Peyer's patch (tissue), 4 donors: ENCODE results near the gene IL1RL2. TPM values are rescaled to one million over a fixed set of nuclear protein-coding genes. Genes with fewer than 3 reads are reported as not detected.

ENCODE experiments used
- DNase-seq, 3 donors: peaks; one replicate each; pipeline ENCODE4 v3.0.0-alpha.2; 2017 to 2019
- H3K27ac ChIP-seq, 4 donors: fragments of 200-600 bp; sonication (generic); one replicate each; pipeline ENCODE4 v1.5.1; 2016 to 2019
- H3K27me3 ChIP-seq, 2 donors: fragments of 200-600 bp; sonication (generic); one replicate each; pipeline ENCODE4 v1.5.1; 2019
- H3K36me3 ChIP-seq, 3 donors: fragments of 200-600 bp; sonication (generic); one replicate each; pipeline ENCODE4 v1.5.1; 2016 to 2019
- H3K4me1 ChIP-seq, 4 donors: fragments of 200-600 bp; sonication (generic); one replicate each; pipeline ENCODE4 v1.5.1; 2016 to 2019
- H3K4me3 ChIP-seq, 4 donors: fragments of 200-600 bp; sonication (generic); 1 replicate in 3 of 4; 2 replicates in 1 of 4; pipeline ENCODE4 v1.5.1; 2016 to 2019; ENCODE audit warnings: mild to moderate bottlenecking in 1 of 4
- H3K9me3 ChIP-seq, 4 donors: fragments of 200-600 bp; sonication (generic); one replicate each; pipeline ENCODE4 v1.5.1; 2016 to 2019; ENCODE audit warnings: mild to moderate bottlenecking in 1 of 4
- POLR2A ChIP-seq, 2 donors: fragments of 450-650 bp; IDR thresholded peaks; one replicate each; pipeline ENCODE4 v1.5.1; 2017; ENCODE audit warnings: antibody characterized with exemption in 2 of 2, mild to moderate bottlenecking in 2 of 2, moderate library complexity in 2 of 2
- total RNA-seq, 4 donors: library from RNA; depleted of rRNA; stranded (reverse); fragments of >200 nt; gene quantifications; one replicate each; pipeline ENCODE4 v1.1.0, GENCODE V29; 2016
- TF ChIP-seq, protein P1 (sequence below), 6 experiments: fragments of 450-650 bp in 4 of 6; fragments of 200-600 bp in 2 of 6; sonication (generic) in 1 of 6; IDR thresholded peaks; one replicate each; pipeline ENCODE4 v1.5.1; 2017 to 2019; ENCODE audit warnings: antibody characterized with exemption in 6 of 6, mild to moderate bottlenecking in 3 of 6, moderate library complexity in 1 of 6

The IL1RL2 gene
- total RNA-seq, 4 donors from 2014 or later, result 0.57 to 2.5 TPM; not detected in 2

DNA sequence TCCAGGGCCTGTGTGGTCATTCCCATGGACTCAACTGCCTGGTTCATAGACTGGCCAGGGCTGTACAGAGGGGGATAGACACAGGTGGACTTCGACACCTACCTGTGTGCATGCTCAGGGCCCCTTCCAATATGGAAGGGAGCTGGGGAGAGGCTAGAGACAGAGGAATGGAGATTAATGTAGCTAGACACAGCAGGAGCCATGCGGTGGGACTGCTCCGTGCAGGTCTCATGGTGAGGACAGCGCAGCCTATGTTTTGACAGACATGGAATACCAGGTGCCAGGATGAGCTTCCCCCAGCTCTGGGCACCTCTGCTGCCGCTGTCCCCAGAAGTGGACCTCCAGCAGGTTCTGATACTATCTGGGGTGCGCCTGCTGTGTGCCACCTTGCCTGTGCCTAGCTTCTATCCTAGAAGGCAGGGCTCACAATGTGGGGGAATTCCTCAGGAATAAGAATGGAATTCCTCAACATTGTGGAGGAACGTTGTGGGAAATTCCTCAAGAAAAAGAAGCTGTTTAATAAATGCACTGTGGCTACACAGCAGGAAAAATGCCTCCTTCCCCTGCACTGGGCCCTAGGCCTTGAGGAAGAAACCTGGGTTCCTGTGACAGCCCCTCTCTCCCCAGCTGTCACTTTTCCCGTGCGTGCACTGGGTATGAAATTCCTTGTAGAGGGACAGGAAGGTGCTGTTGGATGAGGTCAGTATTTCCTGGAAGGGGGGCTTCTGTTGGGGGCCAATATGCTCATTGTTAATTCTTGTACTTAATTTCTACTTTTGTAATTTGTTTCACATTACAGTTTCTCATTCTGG is 37.0 kb upstream of the IL1RL2 start:
- TF ChIP-seq, protein P1, sequence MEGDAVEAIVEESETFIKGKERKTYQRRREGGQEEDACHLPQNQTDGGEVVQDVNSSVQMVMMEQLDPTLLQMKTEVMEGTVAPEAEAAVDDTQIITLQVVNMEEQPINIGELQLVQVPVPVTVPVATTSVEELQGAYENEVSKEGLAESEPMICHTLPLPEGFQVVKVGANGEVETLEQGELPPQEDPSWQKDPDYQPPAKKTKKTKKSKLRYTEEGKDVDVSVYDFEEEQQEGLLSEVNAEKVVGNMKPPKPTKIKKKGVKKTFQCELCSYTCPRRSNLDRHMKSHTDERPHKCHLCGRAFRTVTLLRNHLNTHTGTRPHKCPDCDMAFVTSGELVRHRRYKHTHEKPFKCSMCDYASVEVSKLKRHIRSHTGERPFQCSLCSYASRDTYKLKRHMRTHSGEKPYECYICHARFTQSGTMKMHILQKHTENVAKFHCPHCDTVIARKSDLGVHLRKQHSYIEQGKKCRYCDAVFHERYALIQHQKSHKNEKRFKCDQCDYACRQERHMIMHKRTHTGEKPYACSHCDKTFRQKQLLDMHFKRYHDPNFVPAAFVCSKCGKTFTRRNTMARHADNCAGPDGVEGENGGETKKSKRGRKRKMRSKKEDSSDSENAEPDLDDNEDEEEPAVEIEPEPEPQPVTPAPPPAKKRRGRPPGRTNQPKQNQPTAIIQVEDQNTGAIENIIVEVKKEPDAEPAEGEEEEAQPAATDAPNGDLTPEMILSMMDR (IDR thresholded peaks at IDR 0.05), result no peak
- TF ChIP-seq POLR2A (IDR thresholded peaks at IDR 0.05), result no peak
- Histone ChIP-seq H3K9me3 (peaks cover 0 to 11% (median 2%) of the 10 kb centered on the region in 4 donors), H3K4me1 (no peaks in the 10 kb centered on the region), H3K4me3 (no peak overlapping the region), H3K27ac (peak overlapping the region in 2 of 4 donors; percentile 49 to 61), H3K36me3 (peaks cover 0 to 5% (median 0%) of the 10 kb centered on the region in 3 donors), H3K27me3 (no peaks in the 10 kb centered on the region)
- DNase-seq, result no peak

DNA sequence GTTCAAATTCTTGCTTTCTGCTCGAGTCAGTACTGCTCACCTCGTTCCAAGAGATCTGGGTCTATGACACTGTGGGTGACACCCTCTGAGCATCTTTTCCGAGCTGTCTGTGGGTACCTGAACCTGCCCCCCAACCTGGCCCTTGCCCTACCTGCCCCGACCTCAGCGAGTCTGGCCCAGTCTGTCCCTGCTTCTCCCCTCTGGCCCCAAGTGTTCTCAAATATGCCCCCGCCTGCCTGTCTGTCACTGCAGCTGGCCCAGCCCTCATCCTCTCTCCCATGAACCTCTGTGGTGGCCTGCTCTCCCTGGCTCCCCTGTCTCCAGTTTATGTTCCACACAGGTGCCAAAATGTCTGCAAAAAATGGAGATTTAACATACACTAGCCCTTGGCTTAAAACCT is 32.5 kb upstream of the IL1RL2 start:
- Histone ChIP-seq H3K27me3 (no peaks in the 10 kb centered on the region), H3K27ac (peak overlapping the region in 2 of 4 donors; percentile 0 to 79), H3K36me3 (no peaks in the 10 kb centered on the region), H3K4me1 (no peaks in the 10 kb centered on the region), H3K9me3 (no peaks in the 10 kb centered on the region), H3K4me3 (no peak overlapping the region)
- TF ChIP-seq, protein P1 (IDR thresholded peaks at IDR 0.05), result no peak
- TF ChIP-seq POLR2A (IDR thresholded peaks at IDR 0.05), result no peak
- no peak for DNase-seq

DNA sequence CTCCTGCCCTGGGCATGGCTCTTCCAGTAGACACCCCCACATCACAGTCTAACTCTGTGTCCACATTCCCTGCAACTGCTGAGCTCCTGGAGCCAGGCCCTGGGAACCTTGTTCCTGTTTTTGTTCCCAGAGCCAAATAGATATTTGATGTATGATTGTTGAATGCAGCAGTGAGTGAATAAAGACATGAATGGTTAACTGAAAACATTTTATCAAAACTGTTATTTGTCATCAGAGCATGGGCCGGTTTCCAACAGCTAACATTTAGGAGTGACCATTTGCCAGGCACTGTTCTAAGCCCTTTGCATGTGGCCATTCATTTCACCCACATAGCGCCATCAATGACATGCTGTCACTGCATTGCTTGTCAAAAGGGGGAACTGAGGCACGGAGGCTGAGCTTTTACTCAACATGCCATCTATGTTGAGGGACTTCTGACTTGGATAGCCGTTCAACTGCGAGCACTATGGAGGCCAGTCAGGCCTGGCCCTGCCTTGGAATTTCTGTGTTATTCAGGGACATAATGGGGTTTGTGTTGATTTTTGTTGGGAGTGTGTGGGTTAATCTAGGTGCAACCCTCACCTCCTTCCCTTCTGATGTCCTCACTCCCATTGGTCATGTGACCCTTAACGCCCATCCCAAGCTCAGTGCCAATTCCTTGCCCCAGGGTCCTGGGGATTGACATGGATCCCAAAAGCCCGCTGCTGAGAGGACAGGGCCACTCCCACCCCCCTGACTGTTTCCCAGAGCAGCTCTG is 31.7 kb upstream of the IL1RL2 start:
- H3K27ac ChIP-seq, result peak overlapping the region; percentile 32 to 79 (median 43)
- H3K9me3 ChIP-seq, result no peaks in the 10 kb centered on the region
- H3K27me3 ChIP-seq, result no peaks in the 10 kb centered on the region
- H3K4me3 ChIP-seq, result no peak overlapping the region
- no peak for DNase-seq
- TF ChIP-seq, protein P1 (IDR thresholded peaks at IDR 0.05), result no peak
- TF ChIP-seq POLR2A (IDR thresholded peaks at IDR 0.05), result no peak
- H3K4me1 ChIP-seq, result no peaks in the 10 kb centered on the region
- no peaks in the 10 kb centered on the region for H3K36me3 ChIP-seq

DNA sequence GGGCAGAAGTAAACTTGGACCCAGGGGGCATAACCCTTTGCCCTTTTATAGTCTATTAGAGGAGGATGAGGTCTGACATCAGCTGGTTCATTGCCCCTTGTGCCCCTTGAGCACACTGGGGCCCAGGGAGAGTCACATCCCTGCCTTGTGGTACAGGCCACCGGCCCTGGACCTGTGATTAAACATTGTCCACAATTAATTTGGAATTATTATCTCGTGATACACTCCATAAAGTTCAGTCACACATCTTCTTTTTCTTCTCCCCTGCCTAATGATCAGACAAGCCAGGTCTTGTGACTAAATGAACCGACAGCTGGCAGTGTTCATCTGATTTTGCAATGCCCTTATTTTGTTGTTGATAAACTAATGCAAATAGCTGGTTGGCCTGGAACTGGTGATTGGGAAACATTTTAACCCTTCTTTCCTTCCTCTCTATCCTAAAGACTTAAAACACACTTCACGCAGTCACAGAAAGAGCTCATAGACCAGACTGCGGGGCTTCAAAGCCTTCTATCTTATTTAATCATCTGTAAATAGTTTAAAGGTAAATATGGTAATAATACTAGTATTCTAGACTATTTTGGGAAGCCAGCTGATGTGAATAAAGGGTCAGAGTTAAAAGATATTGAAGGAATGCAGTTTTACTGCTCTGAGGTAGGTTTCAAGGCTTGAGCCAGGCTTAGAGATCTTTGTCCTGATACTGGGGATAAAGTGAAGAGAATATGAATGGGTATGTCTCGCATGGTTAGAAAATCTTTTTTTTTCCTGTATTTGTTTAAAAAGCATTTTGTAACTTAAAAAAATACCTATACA is 30.9 kb upstream of the IL1RL2 start:
- no peak for DNase-seq
- Histone ChIP-seq H3K27me3 (no peaks in the 10 kb centered on the region), H3K9me3 (no peaks in the 10 kb centered on the region), H3K36me3 (no peaks in the 10 kb centered on the region), H3K4me3 (no peak overlapping the region), H3K4me1 (no peaks in the 10 kb centered on the region), H3K27ac (peak overlapping the region; percentile 32 to 79 (median 43))
- no peak for TF ChIP-seq POLR2A (IDR thresholded peaks at IDR 0.05)
- TF ChIP-seq, protein P1 (IDR thresholded peaks at IDR 0.05), result no peak

DNA sequence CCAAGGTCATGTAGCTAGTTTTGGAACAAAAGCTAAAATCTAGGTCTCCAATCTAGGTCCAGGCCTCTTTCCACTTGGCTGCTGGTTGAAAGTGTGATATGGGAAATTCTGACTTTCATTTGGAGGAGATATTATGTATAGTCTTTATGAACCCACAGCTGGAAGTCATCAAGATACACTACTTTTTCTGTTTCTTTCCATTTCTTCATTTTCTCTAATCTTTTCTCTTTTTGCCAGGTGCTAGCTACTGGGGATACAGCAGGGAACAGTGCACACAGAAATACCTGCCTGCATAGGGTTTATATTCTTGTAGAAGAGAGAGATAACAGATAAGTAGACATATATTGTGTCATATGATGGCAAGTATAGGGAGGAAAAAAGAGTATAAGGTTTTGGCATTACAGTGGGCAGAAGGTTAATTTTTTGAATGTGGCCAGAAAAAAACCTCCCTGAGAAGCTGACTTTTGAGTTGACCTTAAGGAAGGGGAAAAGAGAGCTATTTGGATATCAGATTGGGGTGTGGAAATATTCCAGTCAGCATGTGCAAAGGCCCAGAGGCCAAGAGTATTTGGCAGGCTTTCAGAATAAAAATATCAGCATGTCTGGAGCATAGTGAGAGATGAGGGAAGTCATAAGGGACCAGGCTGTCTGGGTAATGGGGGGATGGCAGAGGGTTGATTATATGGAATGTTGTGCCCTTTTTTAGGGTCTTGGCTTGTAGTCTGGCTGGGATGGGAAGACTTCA is 28.6 kb upstream of the IL1RL2 start:
- no peak for DNase-seq
- H3K36me3 ChIP-seq, result no peaks in the 10 kb centered on the region
- TF ChIP-seq, protein P1 (IDR thresholded peaks at IDR 0.05), result no peak
- TF ChIP-seq POLR2A (IDR thresholded peaks at IDR 0.05), result no peak
- no peaks in the 10 kb centered on the region for H3K9me3 ChIP-seq
- no peak overlapping the region for H3K4me3 ChIP-seq
- H3K4me1 ChIP-seq, result no peaks in the 10 kb centered on the region
- peak overlapping the region in 1 of 4 donors; percentile 10 for H3K27ac ChIP-seq
- H3K27me3 ChIP-seq, result no peaks in the 10 kb centered on the region
